OCI-LY1 (cell line): ENCODE data around the gene CHMP1B.

Experiments used
- EZH2 ChIP-seq: fragments of 200-600 bp; sonication (generic), shearing (Covaris generic); IDR thresholded peaks from 2 replicates; pipeline ENCODE4 v1.8.0; 2017; ENCODE audit warnings: borderline replicate concordance, mixed run types, mild to moderate bottlenecking, antibody characterized with exemption, low read length, moderate library complexity, mixed read lengths
- TF ChIP-seq, protein P1 (sequence below): fragments of 200-600 bp; sonication (generic), shearing (Covaris generic); IDR thresholded peaks from 2 replicates; pipeline ENCODE4 v1.5.1; 2017; ENCODE audit warnings: mild to moderate bottlenecking, antibody characterized with exemption, low read length, moderate library complexity, mixed read lengths

DNA sequence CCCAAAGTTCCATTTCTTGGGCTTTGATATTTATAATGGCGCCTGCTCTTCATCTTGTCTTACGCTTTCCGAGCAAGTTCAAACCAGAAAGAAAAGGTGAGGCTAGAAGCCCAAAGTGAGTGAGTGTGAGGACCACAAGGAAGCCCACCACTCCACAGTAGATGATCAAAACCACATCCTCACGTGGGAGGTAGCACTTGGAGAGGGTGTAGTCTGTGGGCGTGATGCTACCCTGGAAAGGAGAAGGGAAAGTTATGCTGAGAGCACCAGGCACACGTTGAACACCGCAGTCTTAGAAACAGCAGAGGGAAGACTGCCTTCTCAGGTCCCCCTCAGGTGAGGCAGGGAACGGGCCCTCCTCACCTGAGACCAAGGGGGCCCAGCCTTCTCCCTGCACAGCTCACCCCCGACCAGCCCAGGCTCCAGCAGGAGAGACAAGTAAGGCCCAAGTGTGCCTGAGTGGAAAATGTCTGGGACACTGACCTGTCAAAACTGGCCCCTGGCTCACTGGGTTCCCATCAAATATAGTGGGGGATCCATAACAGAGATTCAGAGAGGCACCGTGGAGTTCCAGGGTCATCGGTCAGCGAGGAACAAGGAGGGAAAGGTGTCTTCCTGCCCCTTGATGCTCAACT, 33.3 kb downstream of the CHMP1B start:
- TF ChIP-seq, protein P1, sequence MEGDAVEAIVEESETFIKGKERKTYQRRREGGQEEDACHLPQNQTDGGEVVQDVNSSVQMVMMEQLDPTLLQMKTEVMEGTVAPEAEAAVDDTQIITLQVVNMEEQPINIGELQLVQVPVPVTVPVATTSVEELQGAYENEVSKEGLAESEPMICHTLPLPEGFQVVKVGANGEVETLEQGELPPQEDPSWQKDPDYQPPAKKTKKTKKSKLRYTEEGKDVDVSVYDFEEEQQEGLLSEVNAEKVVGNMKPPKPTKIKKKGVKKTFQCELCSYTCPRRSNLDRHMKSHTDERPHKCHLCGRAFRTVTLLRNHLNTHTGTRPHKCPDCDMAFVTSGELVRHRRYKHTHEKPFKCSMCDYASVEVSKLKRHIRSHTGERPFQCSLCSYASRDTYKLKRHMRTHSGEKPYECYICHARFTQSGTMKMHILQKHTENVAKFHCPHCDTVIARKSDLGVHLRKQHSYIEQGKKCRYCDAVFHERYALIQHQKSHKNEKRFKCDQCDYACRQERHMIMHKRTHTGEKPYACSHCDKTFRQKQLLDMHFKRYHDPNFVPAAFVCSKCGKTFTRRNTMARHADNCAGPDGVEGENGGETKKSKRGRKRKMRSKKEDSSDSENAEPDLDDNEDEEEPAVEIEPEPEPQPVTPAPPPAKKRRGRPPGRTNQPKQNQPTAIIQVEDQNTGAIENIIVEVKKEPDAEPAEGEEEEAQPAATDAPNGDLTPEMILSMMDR = no peak
- TF ChIP-seq EZH2 = no peak
